Activated naive CD4-positive, alpha-beta T cell treated with anti-CD3 and anti-CD28 coated beads, Interleukin-2, amount 10 ng/mL, durations not matched to agents 7 days and 5 days (primary cell): ENCODE results near the gene PDE9A.

Experiments used
- CTCF ChIA-PET: fragments of 350-600 bp; sonication (Branson Sonifier 250); formaldehyde crosslinking; loops from one replicate; lab custom pipeline; 2021; ENCODE audit warnings: antibody characterized with exemption; lab: Charles Lee
- DNase-seq: peaks from one replicate; pipeline ENCODE4 v3.0.0-alpha.2; 2020
- H3K27ac Mint-ChIP-seq: one replicate; pipeline ENCODE4 v1.8.0; 2021; ENCODE audit warnings: mild to moderate bottlenecking, moderate library complexity, mixed read lengths
- H3K27me3 Mint-ChIP-seq: one replicate; pipeline ENCODE4 v1.8.0; 2021; ENCODE audit warnings: mild to moderate bottlenecking, mixed read lengths
- H3K36me3 Mint-ChIP-seq: one replicate; pipeline ENCODE4 v1.8.0; 2021; ENCODE audit warnings: mixed read lengths
- H3K4me1 Mint-ChIP-seq: one replicate; pipeline ENCODE4 v1.8.0; 2021; ENCODE audit warnings: mixed read lengths
- H3K4me3 Mint-ChIP-seq: one replicate; pipeline ENCODE4 v1.8.0; 2021; ENCODE audit warnings: mild to moderate bottlenecking, moderate library complexity, mixed read lengths
- H3K9me3 Mint-ChIP-seq: one replicate; pipeline ENCODE4 v1.8.0; 2021; ENCODE audit warnings: mixed read lengths

PDE9A gene

DNA sequence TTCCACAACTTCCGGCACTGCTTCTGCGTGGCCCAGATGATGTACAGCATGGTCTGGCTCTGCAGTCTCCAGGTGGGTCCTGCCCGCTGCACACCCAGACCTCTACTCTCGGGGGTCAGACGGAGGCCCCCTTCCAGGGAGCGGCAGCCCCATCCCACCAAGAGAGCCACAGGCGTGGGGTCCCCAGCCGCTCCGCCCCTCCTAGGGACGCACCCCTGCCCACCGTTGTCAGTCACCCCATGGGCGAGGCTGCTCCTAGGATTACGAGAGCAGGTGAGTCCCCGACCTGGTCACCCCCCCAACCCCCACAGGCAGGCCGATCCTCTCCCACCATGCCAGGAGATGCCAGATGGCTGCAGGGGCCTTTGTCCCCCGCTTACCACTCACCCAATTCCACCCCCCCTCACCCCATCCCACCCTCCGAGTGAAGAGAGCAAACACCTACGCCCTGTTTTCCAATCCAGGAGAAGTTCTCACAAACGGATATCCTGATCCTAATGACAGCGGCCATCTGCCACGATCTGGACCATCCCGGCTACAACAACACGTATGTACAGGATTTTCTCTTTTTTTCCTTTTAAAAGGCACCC, 107.0 kb downstream of the PDE9A start:
- Mint-ChIP-seq H3K27me3 (peaks cover 4% of the 10 kb centered on the region), H3K4me1 (no peaks in the 10 kb centered on the region), H3K36me3 (no peaks in the 10 kb centered on the region), H3K9me3 (no peaks in the 10 kb centered on the region), H3K4me3 (no peak overlapping the region), H3K27ac (no peak overlapping the region)
- DNase-seq = no peak
- CTCF ChIA-PET = no interaction called here

DNA sequence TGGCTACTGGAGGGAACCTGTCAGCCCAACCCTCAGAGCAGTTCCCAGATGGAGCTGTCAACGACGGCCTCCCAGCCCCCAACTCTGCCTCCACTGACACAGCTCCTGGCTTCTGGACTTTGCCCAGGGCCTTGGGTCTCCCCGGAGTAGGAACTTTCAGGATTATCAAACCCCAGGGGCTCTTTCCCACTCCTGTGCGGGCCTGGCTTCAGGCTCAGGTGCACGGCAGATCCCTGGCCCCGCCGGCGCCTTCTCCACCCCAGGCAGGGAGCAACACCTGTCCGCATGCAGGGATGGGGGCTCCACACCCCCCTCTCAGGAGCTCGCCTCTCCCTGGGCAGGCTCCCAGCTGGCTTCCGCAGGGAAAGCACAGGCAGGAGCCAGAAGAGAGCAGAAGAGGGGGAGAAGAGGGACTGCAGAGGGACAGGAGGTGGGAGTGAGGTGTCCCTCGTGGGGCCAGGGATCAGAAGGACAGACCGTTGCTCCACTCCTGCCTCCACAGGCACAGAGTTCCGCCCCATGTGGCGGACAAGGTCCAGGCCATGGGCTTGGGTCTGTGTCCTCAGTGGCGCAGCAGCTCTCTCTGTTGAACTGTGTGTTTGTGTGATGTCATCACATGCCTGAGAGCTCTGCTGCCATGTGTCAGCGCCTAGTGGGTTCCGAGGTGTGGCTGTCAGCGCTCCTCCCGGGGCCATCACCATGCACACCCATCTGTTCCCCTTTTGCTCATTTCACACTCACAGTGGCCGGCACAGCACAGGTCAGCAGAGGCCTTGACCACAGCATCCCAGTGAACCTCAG, 107.7 kb downstream of the PDE9A start:
- Mint-ChIP-seq H3K27me3 (no peaks in the 10 kb centered on the region), H3K4me1 (no peaks in the 10 kb centered on the region), H3K4me3 (no peak overlapping the region), H3K9me3 (no peaks in the 10 kb centered on the region), H3K36me3 (no peaks in the 10 kb centered on the region), H3K27ac (no peak overlapping the region)
- CTCF ChIA-PET = no interaction called here
- DNase-seq = no peak

DNA sequence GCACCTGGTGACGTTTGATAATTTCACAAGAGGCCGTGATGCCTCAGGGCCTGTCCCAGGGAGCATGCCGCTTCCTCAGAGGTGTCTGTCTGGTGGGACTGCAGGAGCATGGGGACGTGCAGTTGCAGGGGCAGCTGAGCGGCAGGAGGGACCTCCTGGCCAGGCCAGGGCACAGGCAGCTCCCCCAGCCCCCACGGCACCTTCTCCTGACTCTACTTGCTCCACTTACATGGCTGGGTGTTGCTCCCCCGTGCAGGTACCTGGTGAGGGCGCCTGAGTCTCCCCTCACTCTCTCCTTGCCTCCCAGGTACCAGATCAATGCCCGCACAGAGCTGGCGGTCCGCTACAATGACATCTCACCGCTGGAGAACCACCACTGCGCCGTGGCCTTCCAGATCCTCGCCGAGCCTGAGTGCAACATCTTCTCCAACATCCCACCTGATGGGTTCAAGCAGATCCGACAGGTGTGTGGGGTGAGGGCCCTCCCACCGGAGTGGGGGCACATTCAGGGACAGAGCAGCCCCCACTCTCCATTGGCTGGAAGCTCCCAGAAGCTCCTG, 108.4 kb downstream of the PDE9A start:
- Mint-ChIP-seq H3K4me1 (no peaks in the 10 kb centered on the region), H3K4me3 (no peak overlapping the region), H3K9me3 (no peaks in the 10 kb centered on the region), H3K27ac (no peak overlapping the region), H3K36me3 (no peaks in the 10 kb centered on the region), H3K27me3 (no peaks in the 10 kb centered on the region)
- CTCF ChIA-PET = no interaction called here
- DNase-seq = no peak

DNA sequence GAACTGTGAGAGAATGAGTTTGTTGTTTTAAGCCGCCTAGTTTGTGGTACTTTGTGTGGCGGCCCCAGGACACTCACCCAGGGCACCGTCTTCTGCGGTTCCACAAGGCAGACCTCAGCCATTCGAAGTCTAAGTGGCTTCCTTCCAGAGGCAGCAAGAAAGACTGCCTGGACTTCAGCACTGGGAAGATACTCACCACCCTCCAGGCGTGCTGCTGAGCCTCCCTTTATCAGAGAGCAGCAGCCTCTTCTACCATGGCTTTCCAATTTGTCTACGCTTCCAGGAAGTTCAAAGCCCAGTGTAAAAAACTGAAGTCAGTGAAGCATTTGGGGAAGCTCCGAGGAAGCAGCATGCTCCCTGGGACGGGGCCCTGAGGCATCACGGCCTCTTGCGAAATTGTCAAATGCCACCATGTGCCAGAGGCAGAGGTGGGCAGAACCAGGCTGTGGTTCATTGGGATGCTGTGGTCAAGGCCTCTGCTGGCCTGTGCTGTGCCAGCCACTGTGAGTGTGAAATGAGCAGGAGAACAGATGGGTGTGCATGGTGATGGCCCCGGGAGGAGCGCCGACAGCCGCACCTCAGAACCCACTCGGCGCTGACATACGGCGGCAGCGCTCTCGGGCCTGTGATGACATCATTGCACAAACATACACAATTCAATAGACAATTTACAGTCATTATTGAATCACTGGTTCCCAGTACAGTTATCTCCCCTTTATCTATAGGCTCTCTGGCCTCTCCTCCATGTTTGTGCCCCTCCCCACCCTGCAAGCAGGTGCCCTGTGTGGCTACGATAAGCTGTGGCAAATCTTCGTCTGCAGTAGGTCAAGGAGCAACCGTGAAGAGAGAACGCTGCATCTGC, 110.4 kb downstream of the PDE9A start:
- DNase-seq = no peak
- Mint-ChIP-seq H3K27ac (no peak overlapping the region), H3K4me1 (no peaks in the 10 kb centered on the region), H3K4me3 (no peak overlapping the region), H3K9me3 (no peaks in the 10 kb centered on the region), H3K36me3 (no peaks in the 10 kb centered on the region), H3K27me3 (no peaks in the 10 kb centered on the region)
- CTCF ChIA-PET = no interaction called here

DNA sequence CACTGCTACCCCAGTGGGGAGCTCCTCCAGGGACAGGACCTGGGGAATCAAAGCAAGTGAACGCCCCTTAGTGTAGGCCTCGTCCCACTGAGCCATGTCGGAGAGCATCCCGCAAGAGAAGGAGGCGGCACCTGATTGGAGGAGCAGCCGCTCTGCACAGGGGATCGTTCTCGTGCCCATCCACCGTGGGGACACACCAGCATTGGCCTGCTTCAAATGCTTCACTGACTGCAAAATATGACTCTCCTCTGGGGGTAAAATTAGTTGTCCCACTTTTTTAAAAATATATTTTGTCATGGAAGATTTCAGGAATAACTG, 111.0 kb downstream of the PDE9A start:
- H3K36me3 Mint-ChIP-seq = no peaks in the 10 kb centered on the region
- no peak overlapping the region for H3K4me3 Mint-ChIP-seq
- H3K27me3 Mint-ChIP-seq = no peaks in the 10 kb centered on the region
- no peak overlapping the region for H3K27ac Mint-ChIP-seq
- CTCF ChIA-PET = no interaction called here
- no peaks in the 10 kb centered on the region for H3K4me1 Mint-ChIP-seq
- DNase-seq = no peak
- H3K9me3 Mint-ChIP-seq = no peaks in the 10 kb centered on the region

DNA sequence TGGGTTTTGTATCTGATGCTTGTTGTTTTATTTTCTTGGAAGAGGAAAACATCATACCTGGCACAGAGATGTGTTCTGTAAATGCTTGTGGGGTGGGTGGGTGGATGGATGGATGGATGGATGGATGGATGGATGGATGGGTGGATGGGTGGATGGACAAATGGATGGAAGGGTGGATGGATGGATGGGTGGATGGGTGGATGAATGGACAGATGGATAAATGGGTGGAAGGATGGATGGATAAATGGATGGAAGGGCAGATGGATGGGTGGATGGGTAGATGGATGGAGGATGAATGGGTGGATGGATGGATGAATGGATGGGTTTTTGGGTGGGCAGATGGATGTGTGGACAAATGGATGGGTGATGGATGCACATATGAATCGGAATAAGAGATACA, 111.5 kb downstream of the PDE9A start:
- Mint-ChIP-seq H3K4me1 (no peaks in the 10 kb centered on the region), H3K27me3 (no peaks in the 10 kb centered on the region), H3K9me3 (no peaks in the 10 kb centered on the region), H3K27ac (no peak overlapping the region), H3K4me3 (no peak overlapping the region), H3K36me3 (no peaks in the 10 kb centered on the region)
- CTCF ChIA-PET = no interaction called here
- no peak for DNase-seq

DNA sequence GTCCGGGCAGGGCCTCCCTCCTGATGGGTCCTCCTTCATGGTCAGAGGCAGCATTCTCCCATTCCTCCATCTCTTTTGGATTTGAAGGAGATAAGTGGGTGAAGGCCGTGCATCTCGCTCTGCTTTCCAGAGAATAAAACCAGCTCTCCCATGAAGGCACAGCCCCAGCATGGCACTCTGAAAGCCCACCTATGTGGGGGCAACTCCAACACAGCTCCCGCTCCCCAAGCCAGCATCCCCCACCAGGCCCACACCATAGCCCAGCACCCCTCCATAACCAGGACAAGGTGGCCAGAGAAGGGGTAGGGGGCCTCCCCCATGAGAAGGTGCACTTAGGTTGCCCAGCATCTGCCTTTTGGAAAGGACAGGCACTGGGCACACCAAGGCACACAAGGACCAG, 112.2 kb downstream of the PDE9A start:
- no peaks in the 10 kb centered on the region for H3K27me3 Mint-ChIP-seq
- no peak for DNase-seq
- H3K4me3 Mint-ChIP-seq = no peak overlapping the region
- no peaks in the 10 kb centered on the region for H3K36me3 Mint-ChIP-seq
- H3K4me1 Mint-ChIP-seq = no peaks in the 10 kb centered on the region
- H3K27ac Mint-ChIP-seq = no peak overlapping the region
- H3K9me3 Mint-ChIP-seq = no peaks in the 10 kb centered on the region
- CTCF ChIA-PET = no interaction called here

DNA sequence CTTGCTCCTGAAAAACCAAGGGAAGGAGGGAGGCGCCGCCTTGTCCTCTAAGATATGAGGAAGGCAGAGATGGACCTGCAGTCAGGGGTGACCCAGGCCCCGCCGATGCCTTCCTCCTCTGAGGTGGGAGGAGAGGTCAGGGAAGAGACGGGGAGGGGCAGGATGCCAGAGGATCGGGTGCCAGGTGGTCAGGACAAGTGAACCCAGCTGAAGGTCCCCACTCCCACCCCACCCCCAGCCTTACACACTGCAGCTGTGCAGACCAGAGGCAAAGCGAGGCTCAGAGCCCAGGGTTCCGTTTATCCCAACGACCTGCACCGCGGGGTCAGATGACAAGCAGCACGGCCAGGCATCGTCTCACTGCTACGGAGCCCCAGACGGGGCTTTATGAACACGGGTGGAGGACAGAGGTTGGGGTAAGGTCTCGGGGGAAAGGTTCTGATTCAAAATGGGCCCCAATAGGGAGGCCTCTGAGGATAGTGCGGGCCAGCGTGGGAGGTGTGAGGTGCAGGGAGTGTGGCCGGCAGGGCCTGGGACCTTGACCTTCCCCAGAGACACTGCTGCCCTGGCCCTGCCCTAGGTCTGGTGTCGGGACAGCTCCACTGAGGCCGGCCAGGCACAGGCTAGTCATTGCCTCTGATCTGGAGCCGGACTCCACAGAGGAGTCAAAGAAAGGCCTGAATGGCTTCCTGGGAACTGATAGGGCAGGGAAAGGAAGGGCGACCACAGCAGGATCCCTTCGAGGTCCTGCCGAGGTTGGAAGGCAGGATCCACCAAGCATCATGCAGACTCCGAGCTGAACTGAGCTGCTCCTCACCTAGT, 113.5 kb downstream of the PDE9A start:
- DNase-seq = no peak
- H3K9me3 Mint-ChIP-seq = no peaks in the 10 kb centered on the region
- no peak overlapping the region for H3K4me3 Mint-ChIP-seq
- CTCF ChIA-PET = no interaction called here
- H3K27ac Mint-ChIP-seq = no peak overlapping the region
- no peaks in the 10 kb centered on the region for H3K36me3 Mint-ChIP-seq
- no peaks in the 10 kb centered on the region for H3K4me1 Mint-ChIP-seq
- no peaks in the 10 kb centered on the region for H3K27me3 Mint-ChIP-seq

DNA sequence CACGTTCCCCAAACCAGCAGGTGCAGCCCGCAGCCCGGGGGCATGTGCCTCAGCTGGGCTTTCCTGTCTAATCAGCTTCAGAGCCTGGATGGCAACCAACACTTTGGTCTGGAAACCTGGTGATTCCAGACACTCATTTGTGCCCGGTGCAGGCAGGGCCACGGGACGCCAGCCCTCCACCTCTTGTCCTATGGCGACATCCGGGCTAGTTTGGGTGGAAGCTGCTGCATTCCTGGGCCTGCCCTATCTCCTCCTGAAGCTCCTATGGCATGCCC, 114.1 kb downstream of the PDE9A start:
- no peaks in the 10 kb centered on the region for H3K4me1 Mint-ChIP-seq
- H3K36me3 Mint-ChIP-seq = no peaks in the 10 kb centered on the region
- no peak overlapping the region for H3K4me3 Mint-ChIP-seq
- H3K9me3 Mint-ChIP-seq = no peaks in the 10 kb centered on the region
- DNase-seq = no peak
- no peak overlapping the region for H3K27ac Mint-ChIP-seq
- CTCF ChIA-PET = no interaction called here
- H3K27me3 Mint-ChIP-seq = no peaks in the 10 kb centered on the region

DNA sequence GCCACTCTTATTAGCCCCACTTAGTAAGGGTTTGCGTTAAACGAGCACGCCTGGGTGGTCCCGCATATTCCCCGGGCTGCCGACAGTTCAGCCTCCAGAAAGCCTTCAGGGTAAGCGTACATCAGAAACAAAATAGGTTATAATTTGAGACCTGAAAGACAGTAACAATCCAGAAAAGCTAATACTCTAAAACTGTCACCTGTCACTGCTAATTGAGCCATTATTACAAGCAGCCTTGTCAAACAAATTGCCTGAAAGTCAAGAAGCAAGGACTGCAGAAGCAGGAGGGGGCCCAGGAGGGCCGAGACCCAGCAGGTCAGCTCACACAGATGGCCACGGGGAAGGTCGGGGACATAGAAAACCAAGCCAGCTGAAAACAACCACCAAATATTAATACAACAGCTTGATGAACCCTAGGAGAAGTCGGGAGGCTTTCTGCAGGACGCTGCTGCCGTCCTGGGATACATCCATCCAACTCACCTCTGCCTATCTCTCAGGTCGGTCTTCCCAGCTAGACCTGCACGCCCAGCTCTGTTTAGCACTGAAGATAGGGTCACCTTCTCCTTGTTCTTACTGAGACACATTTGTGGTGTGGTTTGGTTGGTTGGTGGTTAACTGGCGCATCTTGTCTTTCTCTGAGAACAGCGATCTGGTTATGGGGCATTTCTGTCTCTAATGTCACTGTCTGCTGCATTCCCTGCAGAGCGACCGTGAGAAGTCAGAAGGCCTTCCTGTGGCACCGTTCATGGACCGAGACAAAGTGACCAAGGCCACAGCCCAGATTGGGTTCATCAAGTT, 115.1 kb downstream of the PDE9A start:
- H3K4me3 Mint-ChIP-seq = no peak overlapping the region
- no peaks in the 10 kb centered on the region for H3K4me1 Mint-ChIP-seq
- H3K27me3 Mint-ChIP-seq = no peaks in the 10 kb centered on the region
- no peaks in the 10 kb centered on the region for H3K36me3 Mint-ChIP-seq
- H3K27ac Mint-ChIP-seq = no peak overlapping the region
- no peak for DNase-seq
- H3K9me3 Mint-ChIP-seq = no peaks in the 10 kb centered on the region
- CTCF ChIA-PET = no interaction called here

DNA sequence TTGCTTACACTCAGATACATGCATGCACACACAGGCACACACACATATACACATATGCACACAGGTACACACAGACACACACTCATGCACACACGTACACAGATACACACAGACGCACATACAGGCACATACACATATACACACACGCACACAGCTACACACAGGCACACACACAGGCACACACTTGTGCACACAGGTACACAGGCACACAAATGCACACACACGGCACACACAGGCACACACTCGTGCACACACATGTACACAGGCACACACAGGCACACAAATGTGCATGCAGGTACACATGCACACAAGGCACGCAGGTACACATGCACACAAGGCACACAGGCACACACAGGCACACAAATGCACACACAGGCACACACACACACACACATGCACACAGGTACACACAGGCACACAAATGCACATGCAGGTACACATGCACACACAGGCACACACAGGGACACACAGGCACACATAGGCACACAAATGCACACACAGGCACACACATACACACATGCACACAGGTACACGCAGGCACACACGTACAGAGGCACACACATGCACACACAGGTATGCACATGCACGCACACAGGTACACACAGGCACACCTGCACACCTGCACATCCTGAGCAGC, 115.9 kb downstream of the PDE9A start:
- CTCF ChIA-PET = no interaction called here
- no peak overlapping the region for H3K4me3 Mint-ChIP-seq
- H3K27me3 Mint-ChIP-seq = no peaks in the 10 kb centered on the region
- peak overlapping the region; percentile 16 for H3K27ac Mint-ChIP-seq
- DNase-seq = no peak
- H3K4me1 Mint-ChIP-seq = no peaks in the 10 kb centered on the region
- no peaks in the 10 kb centered on the region for H3K9me3 Mint-ChIP-seq
- no peaks in the 10 kb centered on the region for H3K36me3 Mint-ChIP-seq

DNA sequence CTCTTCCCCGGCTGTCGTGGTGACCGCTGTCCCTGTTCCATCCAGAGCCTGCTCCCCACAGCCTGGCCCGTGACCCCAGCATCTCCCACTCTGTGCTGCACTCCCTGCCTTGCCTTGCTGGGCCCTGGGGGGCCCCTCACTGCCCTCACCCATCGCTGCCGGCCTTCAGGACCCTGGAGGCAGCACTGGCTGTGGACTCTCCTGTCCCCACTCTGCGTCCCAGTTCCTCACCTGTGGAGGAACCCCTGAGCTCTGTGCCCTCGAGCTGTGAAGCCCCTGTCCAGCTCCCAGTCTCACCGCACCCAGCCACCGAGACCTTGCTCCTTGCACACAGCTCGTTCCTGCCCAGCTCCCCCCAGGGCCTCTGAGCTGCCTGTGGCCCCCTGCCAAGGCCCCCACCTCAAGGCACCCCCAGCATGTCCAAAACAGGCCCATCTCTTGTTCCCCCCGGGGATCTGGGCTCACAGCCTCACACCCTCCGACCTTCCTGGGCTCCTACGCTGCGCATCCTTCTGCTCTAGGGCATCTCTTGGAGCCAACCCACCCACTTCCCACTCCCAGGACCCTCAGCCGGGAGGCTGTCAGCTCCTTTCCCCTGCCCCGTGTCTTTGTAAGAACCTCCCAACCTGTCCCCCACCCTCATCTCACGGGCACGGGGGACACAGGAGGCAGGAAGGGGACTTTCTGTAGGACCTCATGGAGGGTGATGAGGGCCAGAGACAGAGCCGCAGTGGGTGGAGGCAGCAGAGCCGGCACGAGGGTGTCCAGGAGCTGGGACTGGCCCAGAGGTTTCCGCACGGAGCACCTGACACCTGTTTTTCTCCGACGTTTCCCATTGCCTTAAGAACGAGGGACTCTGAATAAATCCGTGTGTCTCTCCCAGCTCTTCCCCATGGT, 116.6 kb downstream of the PDE9A start:
- Mint-ChIP-seq H3K9me3 (no peaks in the 10 kb centered on the region), H3K36me3 (no peaks in the 10 kb centered on the region), H3K27me3 (no peaks in the 10 kb centered on the region), H3K27ac (no peak overlapping the region), H3K4me1 (no peaks in the 10 kb centered on the region), H3K4me3 (no peak overlapping the region)
- CTCF ChIA-PET = no interaction called here
- no peak for DNase-seq
